ENCODE data around the gene NCKAP1. TPM values are rescaled to one million over a fixed set of nuclear protein-coding genes. Genes with fewer than 3 reads are reported as not detected.
A peak's percentile ranks its signal among the peaks of the same experiment; 100 is the strongest.
"Not testable (repeated sequence)": the region's sequence is repeated elsewhere in the genome, so short reads cannot be mapped to it uniquely, and the experiment has no call there.

Gene NCKAP1
- total RNA-seq, 1 experiment from 2014 or later: 173 TPM

DNA sequence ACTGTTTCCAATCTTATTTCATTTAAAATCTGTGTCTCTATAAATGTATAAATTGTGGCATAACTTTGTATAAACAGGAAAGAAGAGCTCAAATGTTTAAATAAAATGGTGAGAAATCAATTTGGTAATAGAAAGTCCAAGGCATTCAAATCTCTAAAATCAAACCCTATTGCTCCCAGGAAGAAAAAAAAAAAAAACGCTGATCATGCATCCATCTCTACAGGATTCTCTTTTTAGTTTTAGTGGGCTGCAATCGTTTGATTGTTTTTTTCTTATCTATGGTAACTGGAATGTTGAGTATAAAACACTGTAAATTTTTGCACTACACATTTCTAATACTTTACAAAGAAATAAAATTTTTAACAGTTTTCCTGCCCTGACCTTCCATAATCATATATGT, 75.6 kb downstream of the NCKAP1 start (continued):
- TF ChIP-seq CTCF (IDR thresholded peaks at IDR 0.05): no peak
- TF ChIP-seq, protein P1, sequence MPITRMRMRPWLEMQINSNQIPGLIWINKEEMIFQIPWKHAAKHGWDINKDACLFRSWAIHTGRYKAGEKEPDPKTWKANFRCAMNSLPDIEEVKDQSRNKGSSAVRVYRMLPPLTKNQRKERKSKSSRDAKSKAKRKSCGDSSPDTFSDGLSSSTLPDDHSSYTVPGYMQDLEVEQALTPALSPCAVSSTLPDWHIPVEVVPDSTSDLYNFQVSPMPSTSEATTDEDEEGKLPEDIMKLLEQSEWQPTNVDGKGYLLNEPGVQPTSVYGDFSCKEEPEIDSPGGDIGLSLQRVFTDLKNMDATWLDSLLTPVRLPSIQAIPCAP (CRISPR knock-in tag; IDR thresholded peaks at IDR 0.05): no peak
- TF ChIP-seq SOX15 (CRISPR knock-in tag; IDR thresholded peaks at IDR 0.05): no peak

DNA sequence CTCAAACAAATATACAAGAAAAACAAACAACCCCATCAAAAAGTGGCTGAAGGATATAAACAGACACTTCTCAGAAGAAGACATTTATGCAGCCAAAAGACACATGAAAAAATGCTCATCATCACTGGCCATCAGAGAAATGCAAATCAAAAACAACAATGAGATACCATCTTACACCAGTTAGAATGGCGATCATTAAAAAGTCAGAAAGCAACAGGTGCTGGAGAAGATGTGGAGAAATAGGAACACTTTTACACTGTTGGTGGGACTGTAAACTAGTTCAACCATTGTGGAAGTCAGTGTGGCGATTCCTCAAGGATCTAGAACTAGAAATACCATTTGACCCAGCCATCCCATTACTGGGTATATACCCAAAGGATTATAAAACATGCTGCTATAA, 77.4 kb downstream of the NCKAP1 start:
- H3K27me3 Mint-ChIP-seq (ENCODE audit: low read depth); H3K4me1 Mint-ChIP-seq; H3K4me3 Mint-ChIP-seq; CTCF ChIA-PET; H3K9me3 Mint-ChIP-seq; DNase-seq (ENCODE audit: low spot score); H3K27ac Mint-ChIP-seq; ATAC-seq; POLR2A ChIA-PET: not testable (repeated sequence)
- H3K36me3 Mint-ChIP-seq: peaks cover 66% of the 10 kb centered on the region

DNA sequence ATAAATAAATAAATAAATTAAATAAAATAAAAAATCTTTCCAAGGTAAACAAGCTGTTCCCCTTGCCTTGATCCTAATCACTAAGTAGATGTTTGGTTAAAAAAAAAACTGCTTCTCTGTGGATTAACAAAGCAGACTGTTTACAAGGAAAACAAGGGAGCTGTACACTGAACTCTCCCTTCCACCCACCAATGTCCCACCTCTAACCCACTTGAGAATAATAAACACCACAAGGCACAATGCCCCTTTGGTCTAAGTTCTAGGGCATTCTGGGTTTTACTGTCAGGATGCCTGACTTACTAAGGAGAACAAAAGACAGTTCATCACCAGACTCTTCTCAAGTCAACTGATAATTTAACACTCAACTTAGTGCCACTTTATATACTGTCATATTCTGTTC, 83.5 kb downstream of the NCKAP1 start:
- TF ChIP-seq ESRRA (CRISPR knock-in tag; IDR thresholded peaks at IDR 0.05; ENCODE audit: borderline replicate concordance): no peak
- no peak for TF ChIP-seq NR2C2 (CRISPR knock-in tag; IDR thresholded peaks at IDR 0.05)
- TF ChIP-seq HMGXB4 (CRISPR knock-in tag; IDR thresholded peaks at IDR 0.05): no peak
- H3K4me3 Mint-ChIP-seq: no peak overlapping the region
- ChIA-PET CTCF (no interaction called here), POLR2A (no interaction called here)
- no peak for ATAC-seq
- no peak for DNase-seq (ENCODE audit: low spot score)
- peak overlapping the region; percentile 8; the same call in 1 of the 2 replicates for H3K27ac Mint-ChIP-seq
- no peaks in the 10 kb centered on the region for H3K9me3 Mint-ChIP-seq
- no peaks in the 10 kb centered on the region for H3K27me3 Mint-ChIP-seq (ENCODE audit: low read depth)
- H3K4me1 Mint-ChIP-seq: no peaks in the 10 kb centered on the region
- H3K36me3 Mint-ChIP-seq: peaks cover 56% of the 10 kb centered on the region

GRCh38 chr2:182952741-182953450, 85.4 kb downstream of the NCKAP1 start:
- Mint-ChIP-seq H3K36me3 (peaks cover 47% of the 10 kb centered on the region), H3K4me1 (no peaks in the 10 kb centered on the region), H3K27me3 (ENCODE audit: low read depth) (no peaks in the 10 kb centered on the region; the same call in 1 of the 2 replicates), H3K27ac (no peak overlapping the region), H3K9me3 (no peaks in the 10 kb centered on the region), H3K4me3 (no peak overlapping the region)
- no peak for TF ChIP-seq OVOL2 (CRISPR knock-in tag; IDR thresholded peaks at IDR 0.05; ENCODE audit: borderline replicate concordance)
- TF ChIP-seq ERG (CRISPR knock-in tag; IDR thresholded peaks at IDR 0.05): no peak
- TF ChIP-seq NFYB (CRISPR knock-in tag; conservative IDR thresholded peaks at IDR 0.05; ENCODE audit: low read depth): no peak
- no peak for TF ChIP-seq CTCF (IDR thresholded peaks at IDR 0.05)
- TF ChIP-seq, protein P2, sequence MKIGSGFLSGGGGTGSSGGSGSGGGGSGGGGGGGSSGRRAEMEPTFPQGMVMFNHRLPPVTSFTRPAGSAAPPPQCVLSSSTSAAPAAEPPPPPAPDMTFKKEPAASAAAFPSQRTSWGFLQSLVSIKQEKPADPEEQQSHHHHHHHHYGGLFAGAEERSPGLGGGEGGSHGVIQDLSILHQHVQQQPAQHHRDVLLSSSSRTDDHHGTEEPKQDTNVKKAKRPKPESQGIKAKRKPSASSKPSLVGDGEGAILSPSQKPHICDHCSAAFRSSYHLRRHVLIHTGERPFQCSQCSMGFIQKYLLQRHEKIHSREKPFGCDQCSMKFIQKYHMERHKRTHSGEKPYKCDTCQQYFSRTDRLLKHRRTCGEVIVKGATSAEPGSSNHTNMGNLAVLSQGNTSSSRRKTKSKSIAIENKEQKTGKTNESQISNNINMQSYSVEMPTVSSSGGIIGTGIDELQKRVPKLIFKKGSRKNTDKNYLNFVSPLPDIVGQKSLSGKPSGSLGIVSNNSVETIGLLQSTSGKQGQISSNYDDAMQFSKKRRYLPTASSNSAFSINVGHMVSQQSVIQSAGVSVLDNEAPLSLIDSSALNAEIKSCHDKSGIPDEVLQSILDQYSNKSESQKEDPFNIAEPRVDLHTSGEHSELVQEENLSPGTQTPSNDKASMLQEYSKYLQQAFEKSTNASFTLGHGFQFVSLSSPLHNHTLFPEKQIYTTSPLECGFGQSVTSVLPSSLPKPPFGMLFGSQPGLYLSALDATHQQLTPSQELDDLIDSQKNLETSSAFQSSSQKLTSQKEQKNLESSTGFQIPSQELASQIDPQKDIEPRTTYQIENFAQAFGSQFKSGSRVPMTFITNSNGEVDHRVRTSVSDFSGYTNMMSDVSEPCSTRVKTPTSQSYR (CRISPR knock-in tag; IDR thresholded peaks at IDR 0.05): no peak
- no peak for TF ChIP-seq ATF1 (CRISPR knock-in tag; IDR thresholded peaks at IDR 0.05)
- TF ChIP-seq PRDM15 (CRISPR knock-in tag; IDR thresholded peaks at IDR 0.05): no peak
- DNase-seq (ENCODE audit: low spot score) (no peak), ATAC-seq (no peak)
- POLR2A ChIA-PET: no interaction called here
- CTCF ChIA-PET: no interaction called here

All from WTC11 (cell line).